Forelimb muscle (tissue), 1 donor: Measurements from ENCODE around the gene TXN. TPM values are rescaled to one million over a fixed set of nuclear protein-coding genes. Genes with fewer than 3 reads are reported as not detected.
"Not testable (repeated sequence)": the region's sequence is repeated elsewhere in the genome, so short reads cannot be mapped to it uniquely, and the experiment has no call there.

Experiments used
- DNase-seq: peaks from one replicate; pipeline ENCODE4 v3.0.0-alpha.2; 2013; ENCODE audit warnings: low read depth
- polyA plus RNA-seq: library from polyadenylated mRNA; unstranded; fragments of 120-200 nt; gene quantifications from one replicate; pipeline ENCODE4 v1.2.1, GENCODE V29; 2013; ENCODE audit not compliant: insufficient read length

Gene TXN
- polyA plus RNA-seq, 1 donor = 64.2 TPM

- DNase-seq = no peak
These were observed 962 bp upstream of the TXN start for GRCh38 chr9:110257097-110257841.

- DNase-seq = no peak
These were observed 586 bp downstream of the TXN start for GRCh38 chr9:110255463-110256379.

GRCh38 chr9:110255034-110255462, 1.3 kb downstream of the TXN start:
- DNase-seq = no peak

GRCh38 chr9:110254500-110254899, 1.8 kb downstream of the TXN start:
- no peak for DNase-seq

GRCh38 chr9:110252509-110253139, 3.7 kb downstream of the TXN start:
- DNase-seq = no peak

GRCh38 chr9:110251770-110252169, 4.5 kb downstream of the TXN start:
- DNase-seq = not testable (repeated sequence)

GRCh38 chr9:110251212-110251611, 5.1 kb downstream of the TXN start:
- no peak for DNase-seq

GRCh38 chr9:110249603-110250002, 6.7 kb downstream of the TXN start:
- DNase-seq = no peak

- DNase-seq = no peak
These were observed 7.9 kb downstream of the TXN start for GRCh38 chr9:110248361-110248760.

GRCh38 chr9:110246214-110246613, 10.1 kb downstream of the TXN start:
- DNase-seq = no peak

- no peak for DNase-seq
These were observed 11.7 kb downstream of the TXN start for GRCh38 chr9:110244616-110245015.

GRCh38 chr9:110241858-110242321, 14.4 kb downstream of the TXN start:
- DNase-seq = no peak

- no peak for DNase-seq
These were observed 14.9 kb downstream of the TXN start for GRCh38 chr9:110241260-110241857.

- no peak for DNase-seq
These were observed 16.1 kb downstream of the TXN start for GRCh38 chr9:110240198-110240597.

- no peak for DNase-seq
These were observed 28.0 kb downstream of the TXN start for GRCh38 chr9:110228321-110228720.

GRCh38 chr9:110224583-110224982, 31.7 kb downstream of the TXN start:
- no peak for DNase-seq

- DNase-seq = no peak
These were observed 35.5 kb downstream of the TXN start for GRCh38 chr9:110220809-110221208.

GRCh38 chr9:110217656-110218099, 38.6 kb downstream of the TXN start:
- DNase-seq = no peak

GRCh38 chr9:110214586-110215355, 41.5 kb downstream of the TXN start:
- no peak for DNase-seq

GRCh38 chr9:110214090-110214489, 42.2 kb downstream of the TXN start:
- DNase-seq = no peak
